GM12878 (cell line): Measurements from ENCODE around the gene PKHD1. TPM values are rescaled to one million over a fixed set of nuclear protein-coding genes. Genes with fewer than 3 reads are reported as not detected.

Experiments used
- ATF7 ChIP-seq: fragments of 450-650 bp; IDR thresholded peaks from 2 replicates; pipeline ENCODE4 v1.6.1; 2016; ENCODE audit warnings: low read depth, mild to moderate bottlenecking
- BMI1 ChIP-seq: fragments of 450-650 bp; IDR thresholded peaks from 2 replicates; pipeline ENCODE4 v1.6.1; 2016; ENCODE audit warnings: mild to moderate bottlenecking, moderate library complexity, borderline replicate concordance
- ETV6 ChIP-seq, 2 experiments: fragments of 450-650 bp in 1 of 2; IDR thresholded peaks in 1 of 2; conservative IDR thresholded peaks in 1 of 2; 2 replicates each; pipeline ENCODE4 v1.6.1; 2014; ENCODE audit warnings: antibody characterized with exemption in 1 of 2, borderline replicate concordance in 1 of 2, low read depth in 1 of 2, mild to moderate bottlenecking in 1 of 2, moderate library complexity in 1 of 2
- FOXM1 ChIP-seq: IDR thresholded peaks from 2 replicates; pipeline ENCODE4 v1.6.1; 2012; ENCODE audit warnings: low read depth, mild to moderate bottlenecking, inconsistent platforms, low read length, moderate library complexity
- IKZF1 ChIP-seq: fragments of 450-650 bp; conservative IDR thresholded peaks from 2 replicates; pipeline ENCODE4 v1.6.1; 2017; ENCODE audit warnings: antibody characterized with exemption, mild to moderate bottlenecking
- JUNB ChIP-seq: IDR thresholded peaks from 2 replicates; pipeline ENCODE4 v1.6.1; 2016; ENCODE audit warnings: antibody characterized with exemption, mild to moderate bottlenecking
- MTA2 ChIP-seq: fragments of 450-650 bp; IDR thresholded peaks from 2 replicates; pipeline ENCODE4 v1.6.1; 2016; ENCODE audit warnings: low read depth, mild to moderate bottlenecking, moderate library complexity
- NBN ChIP-seq: fragments of 450-650 bp; IDR thresholded peaks from 2 replicates; pipeline ENCODE4 v1.6.1; 2016
- NFIC ChIP-seq: IDR thresholded peaks from 2 replicates; pipeline ENCODE4 v1.6.1; 2012; ENCODE audit warnings: low read depth, mild to moderate bottlenecking, inconsistent platforms, low read length, moderate library complexity
- NR2C2 ChIP-seq: IDR thresholded peaks from 2 replicates; pipeline ENCODE4 v1.6.1; 2011; ENCODE audit warnings: borderline replicate concordance, low read depth; ENCODE audit not compliant: control insufficient read depth, insufficient read length
- PAX5 ChIP-seq: IDR thresholded peaks from 2 replicates; pipeline ENCODE4 v1.6.1; 2011; ENCODE audit warnings: low read depth, low read length, borderline replicate concordance
- RUNX3 ChIP-seq: IDR thresholded peaks from 2 replicates; pipeline ENCODE4 v1.6.1; 2012; ENCODE audit warnings: low read length, inconsistent platforms
- SMAD1 ChIP-seq: fragments of 450-650 bp; IDR thresholded peaks from 2 replicates; pipeline ENCODE4 v1.6.1; 2018; ENCODE audit warnings: mild to moderate bottlenecking, low read depth; ENCODE audit not compliant: partially characterized antibody
- SMARCA5 ChIP-seq: fragments of 450-650 bp; IDR thresholded peaks from 2 replicates; pipeline ENCODE4 v1.6.1; 2017; ENCODE audit warnings: mild to moderate bottlenecking
- SPI1 ChIP-seq: IDR thresholded peaks from 2 replicates; pipeline ENCODE4 v1.6.1; 2011; ENCODE audit warnings: low read depth, mild to moderate bottlenecking, low read length, moderate library complexity, borderline replicate concordance; ENCODE audit not compliant: insufficient read depth
- polyA plus RNA-seq, 11 experiments: library from polyadenylated mRNA; depleted of rRNA in 4 of 11; unstranded in 6 of 11; stranded (reverse) in 5 of 11; fragments of >200 nt; fragmentation: Nextera tagmentation in 4 of 11; fragmentation: Illumina TruSeq in 1 of 11; extraction: Ambion mirVana in 4 of 11; extraction: Trizol in 1 of 11; gene quantifications; 1 replicate in 1 of 11; 2 replicates in 10 of 11; pipeline versions ENCODE4 v1.2.1 to v1.2.3, GENCODE V29; 2011 to 2016; ENCODE audit warnings: inconsistent platforms in 2 of 11, missing spikeins in 2 of 11, low read depth in 1 of 11
- total RNA-seq, 4 experiments: library from RNA; depleted of rRNA in 3 of 4; stranded (reverse); fragments of >200 nt in 3 of 4; fragmentation: Illumina TruSeq in 1 of 4; extraction: Trizol in 1 of 4; gene quantifications; 2 replicates each; pipeline versions ENCODE4 v1.2.1 to v1.2.3, GENCODE V29; 2013 to 2021
- TF ChIP-seq, protein P1 (sequence below): fragments of 450-650 bp; IDR thresholded peaks from 2 replicates; pipeline ENCODE4 v1.6.1; 2017; ENCODE audit warnings: mild to moderate bottlenecking, moderate library complexity
- TF ChIP-seq, protein P2 (sequence below): fragments of 450-650 bp; IDR thresholded peaks from 2 replicates; pipeline ENCODE4 v1.6.1; 2016; ENCODE audit warnings: mild to moderate bottlenecking

PKHD1 gene
- total and polyA plus RNA-seq, 10 of the 15 experiments (the other 5 are each of a cell fraction or from before 2014, with no cell fraction given): under 0.01 to 0.90 (median 0.02) TPM; not detected in 1

DNA sequence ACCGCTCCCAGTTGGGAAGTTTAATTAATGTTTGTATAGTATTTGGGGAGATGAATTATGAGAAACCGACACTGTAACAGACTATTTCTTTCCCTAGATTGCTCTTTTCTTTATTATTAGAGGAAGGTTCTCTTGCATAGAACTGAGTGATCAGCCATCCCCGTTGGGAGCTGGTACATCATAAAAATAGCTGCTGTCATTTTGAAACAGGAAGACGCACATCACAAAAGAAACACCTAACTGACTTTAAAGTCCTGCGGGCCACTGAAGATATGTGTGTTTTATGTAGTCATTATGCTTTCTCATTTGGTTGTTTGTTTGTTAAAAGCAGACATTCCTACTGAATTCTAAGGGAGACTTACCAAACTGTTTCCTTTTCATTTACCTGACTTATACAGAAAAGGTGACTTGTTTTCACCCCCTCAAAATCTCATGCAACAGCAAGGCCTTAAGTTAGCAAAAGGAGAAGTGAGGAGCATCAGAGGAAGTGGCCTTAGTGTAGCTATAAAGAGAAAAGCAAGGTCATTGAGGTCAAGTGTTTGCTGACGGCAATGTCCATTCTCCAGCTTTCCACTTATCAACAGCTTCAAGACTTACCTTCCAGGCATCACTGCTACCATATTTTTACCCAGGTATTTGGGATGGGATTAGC, 91.0 kb downstream of the PKHD1 start (continued):
- TF ChIP-seq FOXM1: peak; percentile 15; the same call in 1 of the 2 replicates
- TF ChIP-seq SMARCA5: no peak
- TF ChIP-seq, protein P1, sequence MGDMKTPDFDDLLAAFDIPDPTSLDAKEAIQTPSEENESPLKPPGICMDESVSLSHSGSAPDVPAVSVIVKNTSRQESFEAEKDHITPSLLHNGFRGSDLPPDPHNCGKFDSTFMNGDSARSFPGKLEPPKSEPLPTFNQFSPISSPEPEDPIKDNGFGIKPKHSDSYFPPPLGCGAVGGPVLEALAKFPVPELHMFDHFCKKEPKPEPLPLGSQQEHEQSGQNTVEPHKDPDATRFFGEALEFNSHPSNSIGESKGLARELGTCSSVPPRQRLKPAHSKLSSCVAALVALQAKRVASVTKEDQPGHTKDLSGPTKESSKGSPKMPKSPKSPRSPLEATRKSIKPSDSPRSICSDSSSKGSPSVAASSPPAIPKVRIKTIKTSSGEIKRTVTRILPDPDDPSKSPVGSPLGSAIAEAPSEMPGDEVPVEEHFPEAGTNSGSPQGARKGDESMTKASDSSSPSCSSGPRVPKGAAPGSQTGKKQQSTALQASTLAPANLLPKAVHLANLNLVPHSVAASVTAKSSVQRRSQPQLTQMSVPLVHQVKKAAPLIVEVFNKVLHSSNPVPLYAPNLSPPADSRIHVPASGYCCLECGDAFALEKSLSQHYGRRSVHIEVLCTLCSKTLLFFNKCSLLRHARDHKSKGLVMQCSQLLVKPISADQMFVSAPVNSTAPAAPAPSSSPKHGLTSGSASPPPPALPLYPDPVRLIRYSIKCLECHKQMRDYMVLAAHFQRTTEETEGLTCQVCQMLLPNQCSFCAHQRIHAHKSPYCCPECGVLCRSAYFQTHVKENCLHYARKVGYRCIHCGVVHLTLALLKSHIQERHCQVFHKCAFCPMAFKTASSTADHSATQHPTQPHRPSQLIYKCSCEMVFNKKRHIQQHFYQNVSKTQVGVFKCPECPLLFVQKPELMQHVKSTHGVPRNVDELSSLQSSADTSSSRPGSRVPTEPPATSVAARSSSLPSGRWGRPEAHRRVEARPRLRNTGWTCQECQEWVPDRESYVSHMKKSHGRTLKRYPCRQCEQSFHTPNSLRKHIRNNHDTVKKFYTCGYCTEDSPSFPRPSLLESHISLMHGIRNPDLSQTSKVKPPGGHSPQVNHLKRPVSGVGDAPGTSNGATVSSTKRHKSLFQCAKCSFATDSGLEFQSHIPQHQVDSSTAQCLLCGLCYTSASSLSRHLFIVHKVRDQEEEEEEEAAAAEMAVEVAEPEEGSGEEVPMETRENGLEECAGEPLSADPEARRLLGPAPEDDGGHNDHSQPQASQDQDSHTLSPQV: no peak
- TF ChIP-seq JUNB: peak; percentile 70
- TF ChIP-seq NBN: no peak
- peak; percentile 50; the same call in 1 of the 2 replicates for TF ChIP-seq BMI1
- TF ChIP-seq, protein P2, sequence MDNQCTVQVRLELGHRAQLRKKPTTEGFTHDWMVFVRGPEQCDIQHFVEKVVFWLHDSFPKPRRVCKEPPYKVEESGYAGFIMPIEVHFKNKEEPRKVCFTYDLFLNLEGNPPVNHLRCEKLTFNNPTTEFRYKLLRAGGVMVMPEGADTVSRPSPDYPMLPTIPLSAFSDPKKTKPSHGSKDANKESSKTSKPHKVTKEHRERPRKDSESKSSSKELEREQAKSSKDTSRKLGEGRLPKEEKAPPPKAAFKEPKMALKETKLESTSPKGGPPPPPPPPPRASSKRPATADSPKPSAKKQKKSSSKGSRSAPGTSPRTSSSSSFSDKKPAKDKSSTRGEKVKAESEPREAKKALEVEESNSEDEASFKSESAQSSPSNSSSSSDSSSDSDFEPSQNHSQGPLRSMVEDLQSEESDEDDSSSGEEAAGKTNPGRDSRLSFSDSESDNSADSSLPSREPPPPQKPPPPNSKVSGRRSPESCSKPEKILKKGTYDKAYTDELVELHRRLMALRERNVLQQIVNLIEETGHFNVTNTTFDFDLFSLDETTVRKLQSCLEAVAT: 0 out of 2 replicates have a peak, but pooled peaks have one; percentile 39
- TF ChIP-seq NFIC: peak; percentile 73
- peak; percentile 53 for TF ChIP-seq RUNX3
- TF ChIP-seq NR2C2: no peak
- TF ChIP-seq ETV6 (conservative IDR thresholded peaks at IDR 0.05 in 1 of 2, IDR thresholded peaks at IDR 0.05 in 1 of 2; ENCODE audit: borderline replicate concordance in 1 of 2, low read depth in 1 of 2): peak in 1 of 2 experiments; percentile 68; a peak in 2 of 4 replicates
- peak; percentile 56; the same call in 1 of the 2 replicates for TF ChIP-seq MTA2
- peak; percentile 98 for TF ChIP-seq SPI1
- TF ChIP-seq ATF7: peak; percentile 23; the same call in 1 of the 2 replicates
- no peak for TF ChIP-seq SMAD1
- 0 out of 2 replicates have a peak, but pooled peaks have one; percentile 6 for TF ChIP-seq PAX5
- TF ChIP-seq IKZF1: peak; percentile 63
